Endothelial cell (in vitro differentiated cells): Measurements from ENCODE around the gene EIF5A. TPM values are rescaled to one million over a fixed set of nuclear protein-coding genes. Genes with fewer than 3 reads are reported as not detected.

Experiments used
- DNase-seq: peaks from one replicate; pipeline ENCODE4 v3.0.0; 2021; ENCODE audit warnings: low spot score
- H3K27ac Mint-ChIP-seq: one replicate; pipeline ENCODE4 v1.8.0; 2021; ENCODE audit warnings: mixed read lengths, inconsistent platforms; ENCODE audit not compliant: unreplicated experiment
- H3K27me3 Mint-ChIP-seq: one replicate; pipeline ENCODE4 v1.8.0; 2021; ENCODE audit warnings: mild to moderate bottlenecking, moderate library complexity, mixed read lengths, inconsistent platforms; ENCODE audit not compliant: unreplicated experiment
- H3K36me3 Mint-ChIP-seq: one replicate; pipeline ENCODE4 v1.8.0; 2021; ENCODE audit warnings: mild to moderate bottlenecking, low read depth, mixed read lengths, inconsistent platforms; ENCODE audit not compliant: unreplicated experiment
- H3K4me1 Mint-ChIP-seq: one replicate; pipeline ENCODE4 v1.8.0; 2021; ENCODE audit warnings: mild to moderate bottlenecking, mixed read lengths, inconsistent platforms; ENCODE audit not compliant: unreplicated experiment
- H3K4me3 Mint-ChIP-seq: one replicate; pipeline ENCODE4 v1.8.0; 2021; ENCODE audit warnings: mild to moderate bottlenecking, mixed read lengths, inconsistent platforms; ENCODE audit not compliant: unreplicated experiment
- H3K9me3 Mint-ChIP-seq: one replicate; pipeline ENCODE4 v1.8.0; 2021; ENCODE audit warnings: mixed read lengths, inconsistent platforms; ENCODE audit not compliant: unreplicated experiment
- CTCF ChIP-seq: fragments of 200-600 bp; sonication (generic); IDR thresholded peaks from one replicate; pipeline ENCODE4 v1.5.0; 2021; ENCODE audit warnings: antibody characterized with exemption; ENCODE audit not compliant: unreplicated experiment
- total RNA-seq: library from RNA; stranded (reverse); fragmentation: NEBNext Ultra II Directional; extraction: Animal tissue kit (Norgen Biotek cat#: 25700); gene quantifications from one replicate; pipeline ENCODE4 v1.2.1, GENCODE V29; 2021; ENCODE audit not compliant: unreplicated experiment

EIF5A gene
- total RNA-seq, 1 donor from 2014 or later, result 362 TPM

- Mint-ChIP-seq H3K27ac (no peak overlapping the region), H3K9me3 (no peaks in the 10 kb centered on the region), H3K4me3 (no peak overlapping the region), H3K4me1 (peaks cover 14% of the 10 kb centered on the region), H3K27me3 (peaks cover 13% of the 10 kb centered on the region), H3K36me3 (no peaks in the 10 kb centered on the region)
- no peak for DNase-seq
- no peak for TF ChIP-seq CTCF
These were observed 15.2 kb upstream of the EIF5A start for GRCh38 chr17:7292194-7292593.

- Mint-ChIP-seq H3K36me3 (no peaks in the 10 kb centered on the region), H3K9me3 (no peaks in the 10 kb centered on the region), H3K27me3 (peaks cover 12% of the 10 kb centered on the region), H3K27ac (no peak overlapping the region), H3K4me1 (peaks cover 14% of the 10 kb centered on the region), H3K4me3 (peak overlapping the region; percentile 32)
- TF ChIP-seq CTCF, result no peak
- DNase-seq, result no peak
These were observed 14.7 kb upstream of the EIF5A start for GRCh38 chr17:7292729-7293128.

- Mint-ChIP-seq H3K4me1 (peaks cover 14% of the 10 kb centered on the region), H3K27me3 (peaks cover 11% of the 10 kb centered on the region), H3K27ac (no peak overlapping the region), H3K36me3 (no peaks in the 10 kb centered on the region), H3K9me3 (no peaks in the 10 kb centered on the region), H3K4me3 (peak overlapping the region; percentile 78)
- DNase-seq, result no peak
- no peak for TF ChIP-seq CTCF
These were observed 14.3 kb upstream of the EIF5A start for GRCh38 chr17:7293159-7293558.

GRCh38 chr17:7293816-7294613 lies 13.4 kb upstream of the EIF5A start:
- TF ChIP-seq CTCF, result no peak
- peaks cover 11% of the 10 kb centered on the region for H3K27me3 Mint-ChIP-seq
- peak overlapping the region; percentile 78 for H3K4me3 Mint-ChIP-seq
- no peaks in the 10 kb centered on the region for H3K9me3 Mint-ChIP-seq
- H3K27ac Mint-ChIP-seq, result no peak overlapping the region
- H3K4me1 Mint-ChIP-seq, result peaks cover 14% of the 10 kb centered on the region
- DNase-seq, result peak; percentile 36
- no peaks in the 10 kb centered on the region for H3K36me3 Mint-ChIP-seq

GRCh38 chr17:7294614-7295153 lies 12.7 kb upstream of the EIF5A start, which contains the start of gene YBX2:
TSS of gene YBX2 (minus strand) at chr17:7294639. CDS start at chr17:7294500, 139 bp downstream.
- no peak within 1 kb of the TSS for H3K27ac Mint-ChIP-seq
- DNase-seq, result peak; percentile 82
- peaks cover 11% of the 10 kb centered on the region for H3K27me3 Mint-ChIP-seq
- TF ChIP-seq CTCF, result no peak
- H3K36me3 Mint-ChIP-seq, result no peaks in the 10 kb centered on the region
- H3K9me3 Mint-ChIP-seq, result no peaks in the 10 kb centered on the region
- H3K4me3 Mint-ChIP-seq, result peak within 1 kb of the TSS; percentile 78
- peaks cover 14% of the 10 kb centered on the region for H3K4me1 Mint-ChIP-seq
